ENCODE data around the gene ZNRF1. TPM values are rescaled to one million over a fixed set of nuclear protein-coding genes. Genes with fewer than 3 reads are reported as not detected.

ZNRF1 gene
- 10 to 100 TPM; 20.5 to 43.3 (median 23.9) TPM for total RNA-seq
- 10 to 100 TPM; 12.8 to 20.3 TPM for polyA plus RNA-seq
- long read RNA-seq, donor 1, full-length matches to known transcripts: 41 of 48 reads
- long read RNA-seq, donor 1, partial matches to known transcripts: 0 of 48 reads
- long read RNA-seq, donor 1, other reads (novel, unspliced or antisense): 7 of 48 reads
- long read RNA-seq, donor 2, full-length matches to known transcripts: 4 of 7 reads
- long read RNA-seq, donor 2, partial matches to known transcripts: 1 of 7 reads
- long read RNA-seq, donor 2, other reads (novel, unspliced or antisense): 2 of 7 reads
- long read RNA-seq, donor 3, full-length matches to known transcripts: 31 of 33 reads
- long read RNA-seq, donor 3, partial matches to known transcripts: 0 of 33 reads
- long read RNA-seq, donor 3, other reads (novel, unspliced or antisense): 2 of 33 reads

DNA sequence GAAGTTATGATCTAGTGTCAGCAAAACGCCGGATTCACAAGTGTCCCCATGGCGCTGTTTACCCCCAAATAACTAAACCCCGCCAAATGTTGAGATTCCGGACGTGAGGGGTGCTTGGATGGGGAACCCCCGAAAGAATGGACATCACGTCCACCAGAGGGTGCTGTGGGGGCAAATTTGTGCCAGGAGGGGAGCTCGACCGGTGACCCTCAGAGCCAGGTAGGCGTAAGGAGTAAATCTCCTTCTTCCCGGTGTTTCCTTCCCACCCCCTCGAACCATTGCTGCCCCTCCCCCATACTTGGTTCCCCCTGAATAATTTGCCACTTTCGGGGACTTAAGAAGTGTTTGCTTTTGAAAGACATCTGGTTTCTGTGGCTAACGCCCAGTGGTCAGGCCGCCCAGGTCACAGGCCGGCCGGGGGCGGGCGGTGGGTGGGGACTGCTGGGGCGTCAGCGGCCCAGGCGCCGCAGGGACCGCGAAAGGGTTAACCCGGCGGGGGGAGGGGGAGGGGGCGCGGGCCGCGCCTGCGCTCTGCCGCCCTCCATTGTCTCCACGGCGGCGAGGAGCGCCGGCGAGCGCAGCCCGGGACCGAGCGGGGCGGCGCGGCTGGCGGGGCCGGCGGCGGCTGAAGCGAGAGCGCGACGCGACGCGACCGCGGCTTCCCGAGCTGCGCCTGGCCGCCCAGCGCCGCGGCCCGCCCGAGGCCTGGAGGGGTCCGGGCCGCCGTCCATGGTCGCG lies at the start of gene ZNRF1:
Gene ZNRF1 (plus strand): TSS at position 544 of the 738 bp plus-strand sequence. CDS start 648 bp downstream, outside the sequence.
- H3K4me3 ChIP-seq: peak within 1 kb of the TSS; percentile 65 to 99 (median 94)
- intact Hi-C loops (cut with DNase I): loop anchor here (1.0 to 2.0 kb wide), 3 partner anchors 46 to 113 kb away; no protein-coding TSS in a partner anchor
- TF ChIP-seq POLR2A (IDR thresholded peaks at IDR 0.05): no peak
- TF ChIP-seq, protein P1, sequence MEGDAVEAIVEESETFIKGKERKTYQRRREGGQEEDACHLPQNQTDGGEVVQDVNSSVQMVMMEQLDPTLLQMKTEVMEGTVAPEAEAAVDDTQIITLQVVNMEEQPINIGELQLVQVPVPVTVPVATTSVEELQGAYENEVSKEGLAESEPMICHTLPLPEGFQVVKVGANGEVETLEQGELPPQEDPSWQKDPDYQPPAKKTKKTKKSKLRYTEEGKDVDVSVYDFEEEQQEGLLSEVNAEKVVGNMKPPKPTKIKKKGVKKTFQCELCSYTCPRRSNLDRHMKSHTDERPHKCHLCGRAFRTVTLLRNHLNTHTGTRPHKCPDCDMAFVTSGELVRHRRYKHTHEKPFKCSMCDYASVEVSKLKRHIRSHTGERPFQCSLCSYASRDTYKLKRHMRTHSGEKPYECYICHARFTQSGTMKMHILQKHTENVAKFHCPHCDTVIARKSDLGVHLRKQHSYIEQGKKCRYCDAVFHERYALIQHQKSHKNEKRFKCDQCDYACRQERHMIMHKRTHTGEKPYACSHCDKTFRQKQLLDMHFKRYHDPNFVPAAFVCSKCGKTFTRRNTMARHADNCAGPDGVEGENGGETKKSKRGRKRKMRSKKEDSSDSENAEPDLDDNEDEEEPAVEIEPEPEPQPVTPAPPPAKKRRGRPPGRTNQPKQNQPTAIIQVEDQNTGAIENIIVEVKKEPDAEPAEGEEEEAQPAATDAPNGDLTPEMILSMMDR (IDR thresholded peaks at IDR 0.05): peak; percentile 63 to 87 (median 82)
- 1 to 4% (median 1%) methylated on average over 15 to 73 of the region's 73 CpGs for WGBS, 4 donors
- ATAC-seq: peak; percentile 74 to 89 (median 87)
- DNase-seq: peak; percentile 87 to 94 (median 89)
- no peaks in the 10 kb centered on the region for H3K9me3 ChIP-seq
- peaks cover 3 to 49% (median 33%) of the 10 kb centered on the region in 12 donors for H3K4me1 ChIP-seq
- peak within 1 kb of the TSS; percentile 16 to 93 (median 88) for H3K27ac ChIP-seq
- H3K27me3 ChIP-seq: no peaks in the 10 kb centered on the region
- no peaks in the 10 kb centered on the region for H3K36me3 ChIP-seq

DNA sequence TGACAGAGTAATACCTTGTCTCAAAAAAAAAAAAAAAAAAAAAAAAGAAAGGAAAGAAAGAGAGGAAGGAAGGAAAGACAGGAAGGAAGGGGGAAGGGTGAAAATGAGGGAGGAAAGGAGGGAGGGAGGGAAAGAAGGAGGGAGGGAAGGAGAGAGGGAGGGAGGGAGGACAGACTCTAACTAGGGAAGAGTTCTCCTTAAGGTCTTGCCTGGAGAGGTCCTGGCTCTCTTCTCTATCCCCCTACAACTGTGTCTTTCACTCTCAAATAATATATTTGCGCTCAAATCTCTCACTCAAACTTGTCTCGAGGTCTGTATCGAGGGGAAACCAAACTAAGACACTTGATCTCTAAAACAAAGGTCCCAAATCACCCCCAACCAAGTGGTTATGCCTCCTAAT lies 49.5 kb upstream of the ZNRF1 start:
- no peak for ATAC-seq
- Histone ChIP-seq H3K9me3 (no peaks in the 10 kb centered on the region), H3K36me3 (peaks cover 0 to 92% (median 61%) of the 10 kb centered on the region in 9 donors), H3K4me3 (no peak overlapping the region), H3K4me1 (no peaks in the 10 kb centered on the region), H3K27ac (no peak overlapping the region), H3K27me3 (no peaks in the 10 kb centered on the region)
- TF ChIP-seq, protein P1 (IDR thresholded peaks at IDR 0.05): no peak
- no peak for TF ChIP-seq POLR2A (IDR thresholded peaks at IDR 0.05)
- 95 to 98% (median 96%) methylated on average over 3 of the region's 3 CpGs for WGBS, 4 donors
- DNase-seq: no peak
- intact Hi-C loops (cut with DNase I): no loop called here

DNA sequence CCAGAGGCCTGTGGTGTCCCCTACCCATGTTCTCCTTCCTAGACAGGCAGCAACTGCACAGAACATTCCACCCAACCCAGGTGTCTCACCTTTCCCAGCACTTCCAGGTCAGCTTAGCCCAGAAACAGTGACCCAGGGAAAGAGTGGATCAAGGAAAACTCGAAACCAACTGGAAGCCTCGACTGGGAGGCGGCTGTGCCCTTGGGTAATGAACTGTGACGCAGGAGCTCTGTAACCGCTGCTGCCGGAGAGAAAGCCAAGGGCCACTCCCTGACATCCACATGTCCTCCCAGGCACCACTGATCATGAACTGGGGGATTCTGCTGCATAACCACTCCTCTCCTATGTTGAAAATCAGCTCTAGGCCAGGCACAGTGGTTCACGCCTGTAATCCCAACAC lies 48.3 kb upstream of the ZNRF1 start:
- TF ChIP-seq, protein P1 (IDR thresholded peaks at IDR 0.05): no peak
- no peak for TF ChIP-seq POLR2A (IDR thresholded peaks at IDR 0.05)
- DNase-seq (no peak), ATAC-seq (no peak)
- H3K27ac ChIP-seq: no peak overlapping the region
- intact Hi-C loops (cut with DNase I): no loop called here
- no peaks in the 10 kb centered on the region for H3K4me1 ChIP-seq
- 91 to 99% (median 98%) methylated on average over 7 of the region's 7 CpGs for WGBS, 4 donors
- H3K9me3 ChIP-seq: no peaks in the 10 kb centered on the region
- H3K36me3 ChIP-seq: peaks cover 0 to 95% (median 66%) of the 10 kb centered on the region in 9 donors
- no peaks in the 10 kb centered on the region for H3K27me3 ChIP-seq
- no peak overlapping the region for H3K4me3 ChIP-seq

DNA sequence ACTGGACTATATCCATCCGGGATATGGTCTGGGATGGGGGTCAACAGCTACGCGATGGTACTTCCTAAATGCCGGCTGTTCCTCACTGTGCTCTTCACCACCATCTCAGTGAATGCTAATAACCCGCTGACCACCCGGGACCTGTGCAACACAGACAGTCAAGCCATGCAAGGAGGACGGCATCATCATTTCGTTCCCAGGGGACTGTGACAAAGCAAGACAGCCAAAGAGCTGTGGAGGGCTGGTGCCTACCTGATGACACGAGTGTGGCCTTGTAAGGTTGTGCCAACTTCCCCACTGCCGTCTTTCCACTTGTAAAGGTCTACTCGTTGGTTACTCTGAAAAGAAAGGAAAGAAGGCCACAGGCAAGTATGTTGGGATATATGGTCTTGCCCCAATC lies 47.6 kb upstream of the ZNRF1 start:
- no peaks in the 10 kb centered on the region for H3K4me1 ChIP-seq
- ATAC-seq (no peak), DNase-seq (no peak)
- H3K9me3 ChIP-seq: no peaks in the 10 kb centered on the region
- no peaks in the 10 kb centered on the region for H3K27me3 ChIP-seq
- peaks cover 0 to 95% (median 72%) of the 10 kb centered on the region in 9 donors for H3K36me3 ChIP-seq
- intact Hi-C loops (cut with DNase I): no loop called here
- no peak overlapping the region for H3K27ac ChIP-seq
- H3K4me3 ChIP-seq: no peak overlapping the region
- WGBS, 4 donors: 92 to 97% (median 95%) methylated on average over 11 of the region's 11 CpGs
- no peak for TF ChIP-seq POLR2A (IDR thresholded peaks at IDR 0.05)
- TF ChIP-seq, protein P1 (IDR thresholded peaks at IDR 0.05): no peak

All from heart left ventricle (tissue), 16 donors.